MM.1S (cell line): ENCODE results near the gene KIF5A.

Experiments
- DNase-seq: peaks from one replicate; pipeline ENCODE4 v3.0.0-alpha.2; 2015
- H2AFZ ChIP-seq: fragments of 300-600 bp; sonication (generic); 2 replicates; pipeline ENCODE4 v1.6.0; 2016; ENCODE audit warnings: antibody characterized with exemption, low read length
- H3F3A ChIP-seq: fragments of 300-600 bp; sonication (generic); 2 replicates; pipeline ENCODE4 v1.6.1; 2016; ENCODE audit warnings: mild to moderate bottlenecking, antibody characterized with exemption, low read length, moderate library complexity, mixed read lengths; ENCODE audit not compliant: insufficient read depth
- H3K27ac ChIP-seq: fragments of 300-600 bp; sonication (generic); 2 replicates; pipeline ENCODE4 v1.5.1; 2016; ENCODE audit warnings: mild to moderate bottlenecking, low read length
- H3K27me3 ChIP-seq: fragments of 300-600 bp; sonication (generic); replicated peaks from 2 replicates; pipeline ENCODE4 v1.6.0; 2016; ENCODE audit warnings: low read length; ENCODE audit not compliant: insufficient read depth
- H3K36me3 ChIP-seq: fragments of 300-600 bp; sonication (generic); replicated peaks from 2 replicates; pipeline ENCODE4 v1.6.1; 2016; ENCODE audit warnings: mild to moderate bottlenecking, low read length, mixed read lengths; ENCODE audit not compliant: insufficient read depth
- H3K4me1 ChIP-seq: fragments of 300-600 bp; sonication (generic); 2 replicates; pipeline ENCODE4 v1.6.1; 2016; ENCODE audit warnings: low read length, mixed read lengths
- H3K4me2 ChIP-seq: fragments of 300-600 bp; sonication (generic); 2 replicates; pipeline ENCODE4 v1.6.0; 2016; ENCODE audit warnings: low read depth, low read length
- H3K4me3 ChIP-seq: fragments of 300-600 bp; sonication (generic); 2 replicates; pipeline ENCODE4 v1.5.1; 2016; ENCODE audit warnings: low read length, mixed read lengths
- H3K79me2 ChIP-seq: fragments of 300-600 bp; sonication (generic); 2 replicates; pipeline ENCODE4 v1.6.1; 2016; ENCODE audit warnings: mixed run types, low read length, mixed read lengths
- H3K9ac ChIP-seq: fragments of 300-600 bp; sonication (generic); 2 replicates; pipeline ENCODE4 v1.6.1; 2016; ENCODE audit warnings: low read length, mixed read lengths
- H3K9me2 ChIP-seq: fragments of 300-600 bp; sonication (generic); replicated peaks from 2 replicates; pipeline ENCODE4 v1.6.1; 2016; ENCODE audit warnings: mild to moderate bottlenecking, low read length, mixed read lengths; ENCODE audit not compliant: insufficient read depth
- H3K9me3 ChIP-seq: fragments of 300-600 bp; sonication (generic); replicated peaks from 2 replicates; pipeline ENCODE4 v1.6.1; 2016; ENCODE audit warnings: mild to moderate bottlenecking, low read length, mixed read lengths; ENCODE audit not compliant: insufficient read depth
- H4K20me1 ChIP-seq: fragments of 300-600 bp; sonication (generic); 2 replicates; pipeline ENCODE4 v1.6.1; 2016; ENCODE audit warnings: mild to moderate bottlenecking, low read length, moderate library complexity, mixed read lengths; ENCODE audit not compliant: insufficient read depth
- CTCF ChIP-seq: fragments of 300-600 bp; sonication (generic); IDR thresholded peaks from 2 replicates; pipeline ENCODE4 v1.5.1; 2016; ENCODE audit warnings: antibody characterized with exemption, low read length, mixed read lengths
- EZH2 ChIP-seq: fragments of 300-600 bp; sonication (generic); optimal IDR thresholded peaks from 2 replicates; pipeline ENCODE3; 2017; ENCODE audit warnings: low read depth, mild to moderate bottlenecking, antibody characterized with exemption, low read length, mixed read lengths
- EZH2phosphoT487 ChIP-seq: fragments of 300-600 bp; sonication (generic); IDR thresholded peaks from 2 replicates; pipeline ENCODE4 v1.6.1; 2018; ENCODE audit warnings: antibody characterized with exemption, low read length

Gene KIF5A

GRCh38 chr12:57630891-57631433 lies 81.1 kb downstream of the KIF5A start:
- Histone ChIP-seq H3K79me2 (peaks cover 10% of the 10 kb centered on the region; the same call in 1 of the 2 replicates), H2AFZ (no peak overlapping the region), H3K9ac (no peak overlapping the region), H3K9me2 (no peaks in the 10 kb centered on the region), H3K4me3 (no peak overlapping the region), H3K9me3 (no peaks in the 10 kb centered on the region), H3F3A (no peaks in the 10 kb centered on the region), H4K20me1 (no peaks in the 10 kb centered on the region), H3K36me3 (no peaks in the 10 kb centered on the region), H3K4me1 (peaks cover 11% of the 10 kb centered on the region; the same call in 1 of the 2 replicates), H3K27ac (no peak overlapping the region), H3K27me3 (no peaks in the 10 kb centered on the region), H3K4me2 (no peak overlapping the region)
- DNase-seq, result no peak
- TF ChIP-seq EZH2phosphoT487 (no peak), EZH2 (no peak), CTCF (no peak)

- Histone ChIP-seq H3K9ac (no peak overlapping the region), H3K4me1 (peaks cover 11% of the 10 kb centered on the region; the same call in 1 of the 2 replicates), H3K9me2 (no peaks in the 10 kb centered on the region), H3K79me2 (peaks cover 10% of the 10 kb centered on the region; the same call in 1 of the 2 replicates), H4K20me1 (no peaks in the 10 kb centered on the region), H3K36me3 (no peaks in the 10 kb centered on the region), H3K4me2 (peak overlapping the region; percentile 90), H3F3A (no peaks in the 10 kb centered on the region), H3K27me3 (no peaks in the 10 kb centered on the region), H2AFZ (peak overlapping the region; percentile 97), H3K9me3 (no peaks in the 10 kb centered on the region), H3K27ac (no peak overlapping the region), H3K4me3 (peak overlapping the region; percentile 96)
- DNase-seq, result no peak
- no peak for TF ChIP-seq EZH2
Measured at GRCh38 chr12:57631566-57632072, 81.8 kb downstream of the KIF5A start.

- H4K20me1 ChIP-seq, result no peaks in the 10 kb centered on the region
- peak overlapping the region; percentile 97 for H2AFZ ChIP-seq
- H3K79me2 ChIP-seq, result peaks cover 10% of the 10 kb centered on the region; the same call in 1 of the 2 replicates
- peak overlapping the region; percentile 96 for H3K4me3 ChIP-seq
- H3F3A ChIP-seq, result no peaks in the 10 kb centered on the region
- no peak for TF ChIP-seq EZH2
- TF ChIP-seq EZH2phosphoT487, result no peak
- TF ChIP-seq CTCF, result no peak
- DNase-seq, result peak; percentile 33
- H3K27ac ChIP-seq, result no peak overlapping the region
- no peaks in the 10 kb centered on the region for H3K36me3 ChIP-seq
- H3K27me3 ChIP-seq, result no peaks in the 10 kb centered on the region
- no peaks in the 10 kb centered on the region for H3K9me3 ChIP-seq
- peak overlapping the region; percentile 90 for H3K4me2 ChIP-seq
- H3K9ac ChIP-seq, result peak overlapping the region; percentile 82
- H3K9me2 ChIP-seq, result no peaks in the 10 kb centered on the region
- H3K4me1 ChIP-seq, result peaks cover 11% of the 10 kb centered on the region; the same call in 1 of the 2 replicates
Measured at GRCh38 chr12:57632073-57632957, 82.5 kb downstream of the KIF5A start.
